Measurements from ENCODE around the gene RFX7.

Gene RFX7

GRCh38 chr15:56236197-56236596, 7.5 kb downstream of the RFX7 start:
- H2BK120ac ChIP-seq (ENCODE audit: low read depth, low read length) = no peak overlapping the region
- peaks cover 6 to 75% of the 10 kb centered on the region in 2 donors for H3K9me3 ChIP-seq (replicated peaks in 1 of 2; ENCODE audit: control insufficient read depth in 2 of 2, insufficient read depth in 1 of 2, low read depth in 1 of 2, low read length in 2 of 2)
- H2BK12ac ChIP-seq (ENCODE audit: low read length) = no peak overlapping the region
- no peak overlapping the region for H4K8ac ChIP-seq (ENCODE audit: low read depth, low read length)
- H3K79me1 ChIP-seq (ENCODE audit: low read depth, low read length) = no peaks in the 10 kb centered on the region
- no peak overlapping the region for H2AFZ ChIP-seq (ENCODE audit: low read length)
- no peak overlapping the region for H3K14ac ChIP-seq (ENCODE audit: low read length)
- H4K91ac ChIP-seq (ENCODE audit: low read depth, low read length, poor library complexity) = no peak overlapping the region
- no peak overlapping the region for H3K27ac ChIP-seq (replicated peaks; ENCODE audit: low read length)
- H2AK5ac ChIP-seq (ENCODE audit: low read depth, low read length) = no peak overlapping the region
- H3K4ac ChIP-seq (ENCODE audit: low read length) = no peak overlapping the region
- no CpG with 5 or more reads among the region's 3 CpGs for WGBS, 2 donors (ENCODE audit: extremely low coverage in 2 of 2, insufficient read length in 2 of 2, insufficient replicate concordance in 1 of 2)
- H3K23ac ChIP-seq (ENCODE audit: low read depth, low read length, poor library complexity) = no peak overlapping the region
- H3K27me3 ChIP-seq (ENCODE audit: control insufficient read depth in 3 of 3, insufficient read depth in 3 of 3, low read depth in 1 of 3, low read length in 3 of 3) = no peaks in the 10 kb centered on the region
- peaks cover 0 to 3% of the 10 kb centered on the region in 2 donors for H3K4me1 ChIP-seq (ENCODE audit: control insufficient read depth in 2 of 2, insufficient read depth in 1 of 2, low read depth in 1 of 2, low read length in 2 of 2)
- no peak overlapping the region for H3K4me2 ChIP-seq (ENCODE audit: insufficient read depth, low read length, poor library complexity, severe bottlenecking)
- peaks cover 13 to 96% of the 10 kb centered on the region in 2 donors for H3K36me3 ChIP-seq (replicated peaks in 1 of 2; ENCODE audit: control insufficient read depth in 2 of 2, insufficient read depth in 2 of 2, low read length in 2 of 2)
- H2BK15ac ChIP-seq (ENCODE audit: low read length) = no peak overlapping the region
- H3K9ac ChIP-seq (ENCODE audit: low read depth, low read length, poor library complexity) = no peak overlapping the region
- no peak overlapping the region for H3K18ac ChIP-seq (ENCODE audit: low read length)
- no peak overlapping the region for H3K4me3 ChIP-seq (ENCODE audit: low read length in 2 of 2)
- no peak overlapping the region for H2BK5ac ChIP-seq (ENCODE audit: low read length)
- DNase-seq (ENCODE audit: low spot score) = no peak

DNA sequence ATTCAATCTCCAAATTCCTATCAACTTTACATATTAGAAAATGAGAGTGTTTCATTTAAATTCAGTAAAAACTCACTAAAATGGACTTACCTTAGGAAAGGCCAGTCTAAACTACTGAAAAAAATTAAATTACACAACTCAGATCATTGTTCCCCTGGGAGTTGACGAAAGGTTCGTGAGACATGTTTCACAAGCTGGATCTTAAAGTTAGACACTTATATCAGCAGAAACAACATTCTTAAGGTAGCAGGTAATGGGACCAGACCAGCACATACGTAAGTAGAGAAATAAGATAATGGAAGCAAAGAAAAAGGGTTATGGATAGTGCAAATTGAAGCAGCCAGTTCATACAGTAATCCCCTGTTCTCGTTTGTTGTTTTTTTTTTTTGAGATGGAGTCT, 8.9 kb downstream of the RFX7 start:
- no peak for DNase-seq (ENCODE audit: low spot score)
- Histone ChIP-seq H2BK15ac (ENCODE audit: low read length) (no peak overlapping the region), H2BK5ac (ENCODE audit: low read length) (no peak overlapping the region), H3K4me3 (ENCODE audit: low read length in 2 of 2) (no peak overlapping the region), H3K9me3 (replicated peaks in 1 of 2; ENCODE audit: control insufficient read depth in 2 of 2, insufficient read depth in 1 of 2, low read depth in 1 of 2, low read length in 2 of 2) (peaks cover 12 to 89% of the 10 kb centered on the region in 2 donors), H3K9ac (ENCODE audit: low read depth, low read length, poor library complexity) (no peak overlapping the region), H4K8ac (ENCODE audit: low read depth, low read length) (no peak overlapping the region), H2BK12ac (ENCODE audit: low read length) (no peak overlapping the region), H3K36me3 (replicated peaks in 1 of 2; ENCODE audit: control insufficient read depth in 2 of 2, insufficient read depth in 2 of 2, low read length in 2 of 2) (peaks cover 16 to 98% of the 10 kb centered on the region in 2 donors), H3K4me2 (ENCODE audit: insufficient read depth, low read length, poor library complexity, severe bottlenecking) (no peak overlapping the region), H3K14ac (ENCODE audit: low read length) (no peak overlapping the region), H3K23ac (ENCODE audit: low read depth, low read length, poor library complexity) (no peak overlapping the region), H2AK5ac (ENCODE audit: low read depth, low read length) (no peak overlapping the region), H3K27ac (replicated peaks; ENCODE audit: low read length) (no peak overlapping the region), H3K18ac (ENCODE audit: low read length) (no peak overlapping the region), H3K27me3 (ENCODE audit: control insufficient read depth in 3 of 3, insufficient read depth in 3 of 3, low read depth in 1 of 3, low read length in 3 of 3) (no peaks in the 10 kb centered on the region), H2BK120ac (ENCODE audit: low read depth, low read length) (no peak overlapping the region), H3K79me1 (ENCODE audit: low read depth, low read length) (no peaks in the 10 kb centered on the region), H3K4ac (ENCODE audit: low read length) (no peak overlapping the region), H2AFZ (ENCODE audit: low read length) (no peak overlapping the region), H3K4me1 (ENCODE audit: control insufficient read depth in 2 of 2, insufficient read depth in 1 of 2, low read depth in 1 of 2, low read length in 2 of 2) (no peaks in the 10 kb centered on the region), H4K91ac (ENCODE audit: low read depth, low read length, poor library complexity) (no peak overlapping the region)
- WGBS, 2 donors (ENCODE audit: extremely low coverage in 2 of 2, insufficient read length in 2 of 2, insufficient replicate concordance in 1 of 2) = no CpG with 5 or more reads among the region's 4 CpGs

DNA sequence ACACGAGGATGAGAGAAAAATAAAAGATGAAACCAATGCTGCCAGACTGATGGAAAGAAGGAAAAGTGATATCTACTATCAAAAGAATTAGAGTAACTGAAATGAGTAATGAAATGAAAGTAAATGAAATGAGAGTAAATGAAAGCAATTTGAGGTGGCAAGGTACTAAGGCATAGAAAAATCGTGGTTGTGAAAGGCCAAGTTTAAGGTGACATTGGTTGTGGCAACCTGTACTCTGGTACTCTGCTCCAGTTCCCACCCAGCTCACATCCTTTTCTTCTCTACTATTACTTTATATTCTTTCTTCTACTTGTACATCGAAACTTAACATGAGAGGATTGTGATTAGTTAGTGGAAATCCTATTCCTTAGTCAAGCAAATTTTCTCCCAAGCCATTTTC, 10.1 kb downstream of the RFX7 start:
- Histone ChIP-seq H3K36me3 (replicated peaks in 1 of 2; ENCODE audit: control insufficient read depth in 2 of 2, insufficient read depth in 2 of 2, low read length in 2 of 2) (peaks cover 19 to 98% of the 10 kb centered on the region in 2 donors), H3K4me1 (ENCODE audit: control insufficient read depth in 2 of 2, insufficient read depth in 1 of 2, low read depth in 1 of 2, low read length in 2 of 2) (no peaks in the 10 kb centered on the region), H3K9me3 (replicated peaks in 1 of 2; ENCODE audit: control insufficient read depth in 2 of 2, insufficient read depth in 1 of 2, low read depth in 1 of 2, low read length in 2 of 2) (peaks cover 16 to 98% of the 10 kb centered on the region in 2 donors), H2BK120ac (ENCODE audit: low read depth, low read length) (no peak overlapping the region), H2BK15ac (ENCODE audit: low read length) (no peak overlapping the region), H3K23ac (ENCODE audit: low read depth, low read length, poor library complexity) (no peak overlapping the region), H3K79me1 (ENCODE audit: low read depth, low read length) (no peaks in the 10 kb centered on the region), H3K14ac (ENCODE audit: low read length) (no peak overlapping the region), H2BK12ac (ENCODE audit: low read length) (no peak overlapping the region), H3K4me2 (ENCODE audit: insufficient read depth, low read length, poor library complexity, severe bottlenecking) (no peak overlapping the region), H4K8ac (ENCODE audit: low read depth, low read length) (no peak overlapping the region), H2AFZ (ENCODE audit: low read length) (no peak overlapping the region), H2AK5ac (ENCODE audit: low read depth, low read length) (no peak overlapping the region), H4K91ac (ENCODE audit: low read depth, low read length, poor library complexity) (no peak overlapping the region), H2BK5ac (ENCODE audit: low read length) (no peak overlapping the region), H3K27me3 (ENCODE audit: control insufficient read depth in 3 of 3, insufficient read depth in 3 of 3, low read depth in 1 of 3, low read length in 3 of 3) (no peaks in the 10 kb centered on the region), H3K4ac (ENCODE audit: low read length) (no peak overlapping the region), H3K27ac (replicated peaks; ENCODE audit: low read length) (no peak overlapping the region), H3K4me3 (ENCODE audit: low read length in 2 of 2) (no peak overlapping the region), H3K9ac (ENCODE audit: low read depth, low read length, poor library complexity) (no peak overlapping the region), H3K18ac (ENCODE audit: low read length) (no peak overlapping the region)
- no peak for DNase-seq (ENCODE audit: low spot score)
- WGBS, 2 donors (ENCODE audit: extremely low coverage in 2 of 2, insufficient read length in 2 of 2, insufficient replicate concordance in 1 of 2) = 100% methylated on average over 2 of the region's 3 CpGs; no CpG with 5 or more reads in 1 of the 2 donors

DNA sequence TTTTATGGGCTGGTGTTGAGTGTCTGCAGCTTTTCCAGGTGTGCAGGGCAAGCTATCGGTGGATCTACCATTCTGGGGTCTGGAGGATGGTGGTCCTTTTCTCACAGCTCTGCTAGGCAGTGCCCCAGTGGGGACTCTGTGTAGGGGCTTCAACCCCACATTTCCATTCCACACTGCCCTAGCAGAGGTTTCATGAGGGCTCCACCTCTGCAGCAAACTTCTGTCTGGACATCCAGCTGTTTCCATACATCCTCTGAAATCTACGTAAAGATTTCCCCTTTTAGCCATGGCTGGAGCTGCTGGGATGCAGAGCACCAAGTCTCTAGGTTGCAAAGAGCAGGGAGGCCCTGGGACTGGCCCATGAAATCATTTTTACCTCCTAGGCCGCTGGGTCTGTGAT, 11.6 kb downstream of the RFX7 start:
- Histone ChIP-seq H3K9ac (ENCODE audit: low read depth, low read length, poor library complexity) (no peak overlapping the region), H2AFZ (ENCODE audit: low read length) (no peak overlapping the region), H2BK12ac (ENCODE audit: low read length) (no peak overlapping the region), H3K9me3 (replicated peaks in 1 of 2; ENCODE audit: control insufficient read depth in 2 of 2, insufficient read depth in 1 of 2, low read depth in 1 of 2, low read length in 2 of 2) (peaks cover 16 to 98% of the 10 kb centered on the region in 2 donors), H3K4me2 (ENCODE audit: insufficient read depth, low read length, poor library complexity, severe bottlenecking) (no peak overlapping the region), H2BK15ac (ENCODE audit: low read length) (no peak overlapping the region), H3K27me3 (ENCODE audit: control insufficient read depth in 3 of 3, insufficient read depth in 3 of 3, low read depth in 1 of 3, low read length in 3 of 3) (no peaks in the 10 kb centered on the region), H3K27ac (replicated peaks; ENCODE audit: low read length) (no peak overlapping the region), H3K36me3 (replicated peaks in 1 of 2; ENCODE audit: control insufficient read depth in 2 of 2, insufficient read depth in 2 of 2, low read length in 2 of 2) (peaks cover 17 to 98% of the 10 kb centered on the region in 2 donors), H4K91ac (ENCODE audit: low read depth, low read length, poor library complexity) (no peak overlapping the region), H2BK120ac (ENCODE audit: low read depth, low read length) (no peak overlapping the region), H3K14ac (ENCODE audit: low read length) (no peak overlapping the region), H3K4ac (ENCODE audit: low read length) (no peak overlapping the region), H4K8ac (ENCODE audit: low read depth, low read length) (no peak overlapping the region), H3K18ac (ENCODE audit: low read length) (no peak overlapping the region), H3K79me1 (ENCODE audit: low read depth, low read length) (no peaks in the 10 kb centered on the region), H2AK5ac (ENCODE audit: low read depth, low read length) (no peak overlapping the region), H3K4me3 (ENCODE audit: low read length in 2 of 2) (no peak overlapping the region), H3K4me1 (ENCODE audit: control insufficient read depth in 2 of 2, insufficient read depth in 1 of 2, low read depth in 1 of 2, low read length in 2 of 2) (no peaks in the 10 kb centered on the region), H3K23ac (ENCODE audit: low read depth, low read length, poor library complexity) (no peak overlapping the region), H2BK5ac (ENCODE audit: low read length) (no peak overlapping the region)
- DNase-seq (ENCODE audit: low spot score) = no peak
- WGBS, 2 donors (ENCODE audit: extremely low coverage in 2 of 2, insufficient read length in 2 of 2, insufficient replicate concordance in 1 of 2) = no CpG with 5 or more reads among the region's 3 CpGs
